NCI-H446 (cell line): ENCODE results near the gene ST8SIA5.

Source experiments
- DNase-seq, 2 experiments: peaks; one replicate each; lab custom pipeline; 2025; lab: John Stamatoyannopoulos, UW

The ST8SIA5 gene

DNA sequence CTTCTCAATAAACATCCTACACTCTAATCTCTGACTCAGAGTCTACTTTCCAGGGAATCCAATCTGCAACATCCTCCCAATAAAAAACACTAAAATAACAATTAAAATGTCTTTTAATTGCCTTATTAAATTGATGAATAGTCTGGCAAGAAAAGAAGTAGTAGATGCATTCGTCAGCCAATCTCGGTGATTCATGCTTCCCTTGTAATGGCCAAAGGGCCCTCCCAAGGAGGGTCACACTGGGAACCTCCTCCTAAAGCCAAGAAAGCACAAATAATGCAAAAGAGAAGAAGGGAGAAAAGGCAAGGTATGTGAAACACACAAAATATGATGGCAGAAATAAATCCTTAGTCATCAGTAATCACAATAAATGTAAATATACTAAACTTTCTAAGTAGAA, 16.8 kb downstream of the ST8SIA5 start:
- no peak for DNase-seq

GRCh38 chr18:46738491-46738890, 18.4 kb downstream of the ST8SIA5 start:
- no peak for DNase-seq

DNA sequence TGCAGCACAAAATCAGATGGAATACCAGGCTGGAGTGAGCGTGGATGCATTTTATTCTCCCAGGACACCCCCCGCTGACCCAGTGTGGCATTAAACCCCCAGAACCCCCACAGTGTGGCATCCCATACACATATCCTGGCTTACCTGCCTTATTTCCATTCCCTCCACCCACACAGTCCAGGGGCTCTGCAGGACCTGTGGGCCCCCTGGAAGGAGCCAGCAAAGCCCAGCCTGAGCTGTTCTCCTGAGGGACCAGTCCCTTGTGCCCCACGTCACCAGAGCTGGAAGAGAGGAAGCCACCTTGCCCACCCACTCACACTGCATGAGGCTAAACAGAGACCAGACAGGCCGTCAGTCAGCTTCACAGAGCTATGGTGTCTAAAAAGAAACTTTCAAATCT, 20.1 kb downstream of the ST8SIA5 start:
- DNase-seq: no peak

DNA sequence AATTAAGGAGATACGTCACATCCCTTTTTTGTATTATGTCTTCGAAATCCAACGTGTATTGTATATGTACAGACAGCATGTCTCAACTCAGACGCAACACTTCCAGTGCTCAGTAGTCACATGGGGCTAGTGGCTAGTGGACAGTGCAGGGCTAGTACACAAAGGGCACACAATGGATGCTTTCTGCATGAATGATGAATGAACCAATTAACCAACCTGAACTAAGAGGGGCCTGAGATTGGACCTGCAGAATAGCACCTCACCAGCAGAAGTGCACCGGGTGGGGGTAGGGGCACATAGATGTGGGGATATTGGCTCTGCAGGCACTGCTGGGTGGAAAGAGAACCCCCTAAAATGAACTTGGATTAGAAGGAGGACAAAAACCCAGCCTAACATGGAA, 20.7 kb downstream of the ST8SIA5 start:
- DNase-seq: no peak

DNA sequence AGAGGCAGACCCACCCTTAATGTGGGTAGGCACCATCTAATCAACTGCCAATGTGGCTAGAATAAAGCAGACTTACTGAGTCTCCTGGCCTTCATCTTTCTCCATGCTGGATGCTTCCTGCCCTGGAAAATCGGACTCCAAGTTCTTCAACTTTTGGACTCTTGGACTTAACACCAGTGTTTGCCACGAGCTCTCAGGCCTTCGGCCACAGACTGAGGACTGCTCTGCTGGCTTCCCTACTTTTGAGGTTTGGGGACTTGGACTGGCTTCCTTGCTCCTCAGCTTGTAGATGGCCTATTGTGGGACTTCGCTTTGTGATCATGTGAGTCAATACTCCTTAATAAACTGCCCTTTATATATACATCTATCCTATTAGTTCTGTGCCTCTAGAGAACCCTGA, 21.9 kb downstream of the ST8SIA5 start:
- DNase-seq: no peak

GRCh38 chr18:46733872-46734271, 23.0 kb downstream of the ST8SIA5 start:
- no peak for DNase-seq

- DNase-seq: no peak
Observed at GRCh38 chr18:46732801-46733200, 24.1 kb downstream of the ST8SIA5 start.

- no peak for DNase-seq
Observed at GRCh38 chr18:46732201-46732600, 24.7 kb downstream of the ST8SIA5 start.

DNA sequence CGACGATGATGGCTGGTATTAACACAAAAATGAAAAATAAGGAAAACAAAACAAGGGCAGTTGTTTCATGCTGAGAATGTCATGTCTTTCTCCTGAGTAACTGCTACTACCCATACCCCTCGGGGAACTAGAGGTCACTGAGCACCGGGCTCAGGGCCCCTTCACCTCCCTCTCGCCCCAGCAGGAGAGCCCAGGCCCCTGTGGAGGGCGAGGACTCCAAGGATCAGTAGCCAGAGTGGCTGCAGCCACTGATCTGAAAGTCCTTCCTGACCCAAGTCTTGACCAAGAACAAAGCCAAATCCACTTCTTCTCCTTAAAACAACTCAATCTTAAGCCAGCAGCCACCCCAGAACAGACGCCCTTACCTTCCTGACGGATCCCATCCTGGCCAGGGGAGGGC, 25.5 kb downstream of the ST8SIA5 start:
- no peak for DNase-seq

- no peak for DNase-seq
Observed at GRCh38 chr18:46728219-46728930, 28.5 kb downstream of the ST8SIA5 start.

DNA sequence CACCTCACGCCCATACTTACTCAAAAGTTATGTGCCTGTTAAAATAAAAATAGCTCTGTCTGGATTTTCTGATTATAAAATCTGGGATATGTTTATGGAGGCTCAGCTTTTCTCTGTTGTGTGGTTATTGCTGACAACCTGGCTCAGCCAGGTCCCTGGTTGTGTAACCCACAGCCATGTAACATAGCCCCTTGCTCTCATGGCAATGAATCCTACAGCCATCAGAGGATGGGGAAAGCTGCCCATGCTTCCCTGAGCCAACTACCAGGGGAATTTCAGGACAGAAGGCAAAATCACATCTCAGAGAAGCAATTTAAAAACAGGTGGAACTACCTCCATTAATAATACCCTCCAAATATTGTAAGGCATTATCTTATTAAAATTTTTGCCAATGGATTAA, 29.7 kb downstream of the ST8SIA5 start:
- no peak for DNase-seq

- DNase-seq: no peak
Observed at GRCh38 chr18:46725310-46725709, 31.5 kb downstream of the ST8SIA5 start.

DNA sequence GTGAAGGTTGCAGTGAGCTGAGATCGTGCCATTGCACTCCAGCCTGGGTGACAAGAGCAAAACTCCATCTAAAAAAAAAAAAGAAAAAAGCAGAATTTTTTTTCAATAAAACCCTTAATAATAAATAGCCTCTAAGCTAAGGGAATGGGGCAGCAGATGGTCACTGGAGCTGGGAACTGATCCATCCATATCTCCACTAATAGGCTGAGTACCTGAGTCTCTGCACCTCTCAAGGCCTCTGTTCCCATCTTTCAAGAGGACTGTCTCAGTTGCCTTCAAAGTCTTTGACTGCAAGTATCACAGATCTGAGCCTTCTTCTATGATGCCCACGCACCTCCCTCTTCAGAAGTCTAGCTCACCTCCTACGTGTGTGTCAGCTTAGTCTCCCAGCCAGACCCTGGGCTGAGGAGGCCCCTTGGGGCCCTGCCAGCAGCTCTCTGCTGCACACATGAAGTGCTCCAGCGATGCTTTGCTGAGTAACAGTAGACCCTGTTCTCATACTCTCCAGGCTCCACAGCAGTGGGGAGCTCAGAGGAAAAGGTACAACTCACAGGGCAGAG, 32.9 kb downstream of the ST8SIA5 start:
- DNase-seq: no peak

- no peak for DNase-seq
Observed at GRCh38 chr18:46722051-46722450, 34.8 kb downstream of the ST8SIA5 start.

GRCh38 chr18:46721331-46721730, 35.5 kb downstream of the ST8SIA5 start:
- no peak for DNase-seq

DNA sequence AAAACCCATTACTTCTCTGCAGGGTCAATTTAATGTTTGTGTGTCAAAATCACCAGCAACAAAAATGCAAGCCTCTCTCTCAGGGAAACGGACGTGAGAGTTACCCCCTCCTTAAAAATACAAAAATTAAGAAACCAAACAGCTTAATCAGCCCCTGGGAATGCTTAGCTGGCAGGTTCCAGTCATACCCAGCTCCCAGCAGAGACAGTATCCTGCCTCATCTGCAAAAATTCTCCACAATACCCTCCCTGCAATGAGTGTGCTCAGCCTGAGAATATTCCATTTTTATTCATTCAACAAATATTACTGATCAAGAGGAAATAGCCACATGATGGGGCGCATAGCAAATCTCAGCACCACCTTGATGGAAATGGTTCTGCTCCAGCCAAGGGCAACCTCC, 36.3 kb downstream of the ST8SIA5 start:
- DNase-seq: no peak

DNA sequence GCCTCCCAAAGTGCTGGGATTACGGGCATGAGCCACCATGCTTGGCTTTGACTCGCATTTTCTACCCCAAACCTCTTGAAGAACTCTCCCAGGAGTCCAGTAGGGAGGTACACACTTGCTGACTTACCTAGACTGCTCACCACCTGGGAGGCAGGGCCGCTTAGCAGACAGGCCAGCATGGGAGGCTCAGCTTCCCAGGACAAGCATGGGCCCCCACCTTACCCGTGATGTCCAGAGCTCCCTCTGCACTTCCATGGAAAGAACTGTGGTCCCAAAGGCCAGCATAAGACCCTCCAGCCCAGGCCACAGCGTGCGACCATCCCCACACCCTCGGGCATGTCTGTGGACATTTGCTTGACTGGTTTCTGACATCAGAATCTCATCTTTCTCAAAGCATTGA, 36.8 kb downstream of the ST8SIA5 start:
- DNase-seq: no peak

DNA sequence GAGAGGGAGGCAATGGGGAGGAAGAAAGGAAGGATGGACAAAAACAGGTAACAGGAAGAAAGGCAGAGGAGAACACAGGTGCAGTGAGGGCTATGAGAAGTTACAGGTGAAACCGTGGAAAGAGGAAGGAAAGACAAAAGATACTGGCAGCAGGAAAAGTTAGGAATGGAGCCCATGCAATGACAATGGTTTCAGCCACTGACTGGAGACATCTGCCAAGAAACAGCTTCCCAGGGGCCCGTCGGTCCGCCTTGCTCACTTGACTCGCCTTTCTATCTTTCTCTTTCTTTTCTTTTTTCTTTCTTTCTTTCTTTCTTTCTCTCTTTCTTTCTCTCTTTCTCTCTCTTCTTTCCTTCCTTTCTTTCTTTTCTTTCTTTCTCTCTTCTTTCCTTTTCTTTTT, 37.5 kb downstream of the ST8SIA5 start:
- no peak for DNase-seq

DNA sequence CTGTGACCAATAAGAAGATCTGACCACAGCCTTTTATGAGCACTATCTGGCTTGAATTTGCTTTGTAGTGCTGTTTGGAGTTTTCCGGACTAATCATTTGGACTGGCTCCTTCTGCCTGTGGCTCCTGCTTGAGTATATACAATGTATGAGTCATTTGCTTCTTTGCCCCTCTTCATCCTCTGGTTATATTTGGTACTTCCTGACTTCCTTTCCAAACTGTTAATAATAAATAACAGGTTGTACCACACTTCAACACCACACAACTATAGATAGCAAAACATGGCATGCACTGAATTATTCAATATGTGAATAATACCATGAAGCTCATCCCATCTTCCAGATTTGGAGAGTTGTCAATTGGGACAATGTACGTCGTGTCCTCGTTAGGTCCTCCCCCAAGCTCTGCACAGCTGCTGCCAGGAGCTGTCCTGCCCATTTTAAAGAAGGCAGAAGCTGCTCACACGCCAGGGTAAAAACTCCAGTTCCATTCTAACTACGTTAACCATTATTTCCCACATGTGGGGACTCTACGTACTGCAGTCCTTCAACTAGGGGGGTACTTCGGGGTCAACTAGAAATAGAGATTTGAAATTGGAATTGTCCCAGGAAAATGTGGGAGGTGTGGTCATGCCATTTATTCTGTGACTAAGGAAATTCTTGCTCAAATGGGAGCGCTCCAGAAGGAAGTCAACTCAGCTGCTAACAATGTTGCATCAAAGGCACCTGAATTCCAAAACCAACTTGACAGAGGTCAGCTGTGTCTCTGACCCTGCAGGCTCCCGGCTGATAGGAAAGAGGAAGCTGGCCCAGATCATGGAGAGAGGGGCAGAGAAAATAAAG, 38.1 kb downstream of the ST8SIA5 start:
- no peak for DNase-seq

DNA sequence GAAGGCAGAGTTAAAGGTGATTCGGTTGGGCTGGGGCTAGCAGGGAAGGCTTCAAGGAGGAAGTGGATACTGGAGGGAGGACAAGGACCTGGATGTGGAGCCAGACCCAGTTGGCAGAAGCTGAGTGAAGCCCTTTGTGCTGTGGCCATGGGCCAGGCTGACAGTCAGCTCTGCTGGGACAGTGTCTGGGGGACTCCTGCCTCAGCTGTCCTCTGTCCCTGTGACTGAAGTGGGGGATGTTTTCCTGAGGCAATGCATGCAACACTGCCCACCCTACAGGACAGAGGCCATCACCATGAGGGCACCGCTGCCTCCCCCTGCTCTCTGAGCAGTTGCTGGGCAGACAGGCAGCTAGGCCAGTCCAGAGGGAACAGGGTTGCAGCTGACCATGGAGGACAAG, 40.0 kb downstream of the ST8SIA5 start:
- DNase-seq: no peak

DNA sequence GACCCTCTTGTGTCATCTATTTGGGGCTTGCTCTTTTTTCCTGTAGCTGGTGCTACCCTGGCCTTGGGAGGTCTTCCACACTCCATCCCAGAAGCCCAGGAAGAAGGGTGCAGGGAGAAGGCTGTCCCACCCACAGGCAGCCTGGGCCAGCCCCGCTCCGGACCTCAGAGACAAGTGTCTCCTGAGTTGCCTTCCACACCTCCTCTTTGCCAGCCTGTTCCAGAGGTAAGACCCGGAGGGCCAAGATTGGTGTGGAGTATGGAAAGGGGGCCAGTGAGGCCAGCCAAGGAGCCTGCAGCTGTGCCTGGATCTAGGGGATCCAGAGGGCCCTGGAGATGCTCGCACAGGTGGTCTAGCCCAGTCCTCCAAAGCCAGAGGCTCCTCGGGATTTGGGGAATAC, 40.5 kb downstream of the ST8SIA5 start:
- DNase-seq: no peak

DNA sequence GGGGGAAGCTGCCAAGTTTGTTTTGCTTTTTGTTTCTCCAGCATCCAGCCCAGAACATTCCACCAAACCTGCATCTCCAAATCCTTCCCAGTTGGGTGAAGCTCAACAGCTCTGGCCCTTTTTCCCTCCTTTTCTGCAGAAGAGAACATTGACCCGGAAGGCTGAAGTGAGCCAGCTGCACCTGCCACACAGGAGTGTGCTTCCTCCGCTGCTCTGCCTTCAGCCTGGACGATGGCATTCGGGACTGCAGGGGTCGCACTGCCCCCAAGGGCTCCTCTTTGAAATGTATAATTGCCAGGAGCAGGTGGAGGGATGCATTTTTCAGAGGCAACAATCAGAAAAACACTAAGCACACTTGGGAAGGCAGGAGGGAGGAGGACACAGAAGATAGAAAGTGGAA, 41.8 kb downstream of the ST8SIA5 start:
- no peak for DNase-seq

- DNase-seq: no peak
Observed at GRCh38 chr18:46712406-46712805, 44.4 kb downstream of the ST8SIA5 start.
